ENCODE results near the gene TMEM178B.
"Not testable (repeated sequence)": the region's sequence is repeated elsewhere in the genome, so short reads cannot be mapped to it uniquely, and the experiment has no call there.

Gene TMEM178B

GRCh38 chr7:141073641-141074161, at the start of gene TMEM178B:
TMEM178B (plus strand) TSS chr7:141074064.
- DNase-seq (ENCODE audit: low spot score), result no peak

DNA sequence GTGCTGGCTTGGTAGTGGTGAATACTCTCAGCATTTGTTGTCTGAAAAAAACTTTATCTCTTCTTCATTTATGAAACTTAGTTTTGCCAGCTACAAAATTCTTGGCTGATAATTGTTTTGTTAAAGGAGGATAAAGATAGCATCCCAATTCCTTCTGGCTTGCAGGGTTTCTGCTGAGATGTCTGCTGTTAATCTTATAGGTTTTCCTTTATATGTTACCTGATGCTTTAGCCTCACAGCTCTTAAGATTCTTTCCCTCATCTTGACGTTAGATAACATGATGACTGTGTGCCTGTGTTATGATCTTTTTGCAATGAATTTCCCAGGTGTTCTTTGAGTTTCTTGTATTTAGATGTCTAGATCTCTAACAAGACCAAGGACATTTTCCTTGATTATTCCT, 49.2 kb upstream of the TMEM178B start:
- DNase-seq (ENCODE audit: low spot score), result no peak

GRCh38 chr7:141027043-141027442, 46.8 kb upstream of the TMEM178B start:
- DNase-seq (ENCODE audit: low spot score), result no peak

DNA sequence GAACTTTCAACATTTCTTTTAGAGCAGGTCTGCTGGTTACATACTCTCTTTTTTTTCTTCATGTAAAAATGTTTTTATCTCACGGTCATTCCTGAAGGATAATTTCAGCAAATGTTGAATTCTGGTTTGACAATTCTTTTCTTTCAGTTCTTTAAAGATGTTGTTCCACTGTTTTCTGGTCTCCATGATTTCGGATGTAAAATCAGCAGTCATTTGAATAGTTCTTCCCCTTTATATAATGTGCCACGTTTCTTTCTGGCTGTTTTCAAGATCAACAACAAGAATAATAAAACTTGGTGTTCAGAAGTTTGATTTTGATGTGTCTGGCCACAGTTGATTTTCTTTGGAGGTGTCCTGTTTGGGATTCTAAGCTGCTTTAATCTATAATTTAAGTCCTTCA, 45.1 kb upstream of the TMEM178B start:
- no peak for DNase-seq (ENCODE audit: low spot score)

GRCh38 chr7:141032539-141033323, 41.1 kb upstream of the TMEM178B start:
- DNase-seq (ENCODE audit: low spot score), result not testable (repeated sequence)

GRCh38 chr7:141038100-141038499, 35.8 kb upstream of the TMEM178B start:
- not testable (repeated sequence) for DNase-seq (ENCODE audit: low spot score)

DNA sequence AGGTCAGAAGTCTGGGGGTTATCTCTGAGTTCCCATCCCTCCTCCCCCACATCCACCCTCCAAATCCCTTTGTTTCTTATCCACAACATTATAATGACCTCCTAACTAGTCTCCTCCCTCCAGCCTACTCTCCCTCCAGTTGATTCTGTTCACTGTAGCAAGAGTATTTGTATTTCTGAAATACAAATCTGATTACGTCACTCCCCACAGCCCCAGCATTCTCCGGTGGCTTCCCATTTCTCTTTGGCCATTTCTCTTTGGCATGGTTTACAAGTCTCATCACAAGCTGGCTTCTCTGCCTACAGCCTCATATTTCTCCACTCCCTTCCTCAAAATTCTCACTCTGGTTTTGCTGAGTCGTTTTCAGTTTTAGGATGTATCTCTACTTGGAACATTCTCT, 34.5 kb upstream of the TMEM178B start:
- no peak for DNase-seq (ENCODE audit: low spot score)

DNA sequence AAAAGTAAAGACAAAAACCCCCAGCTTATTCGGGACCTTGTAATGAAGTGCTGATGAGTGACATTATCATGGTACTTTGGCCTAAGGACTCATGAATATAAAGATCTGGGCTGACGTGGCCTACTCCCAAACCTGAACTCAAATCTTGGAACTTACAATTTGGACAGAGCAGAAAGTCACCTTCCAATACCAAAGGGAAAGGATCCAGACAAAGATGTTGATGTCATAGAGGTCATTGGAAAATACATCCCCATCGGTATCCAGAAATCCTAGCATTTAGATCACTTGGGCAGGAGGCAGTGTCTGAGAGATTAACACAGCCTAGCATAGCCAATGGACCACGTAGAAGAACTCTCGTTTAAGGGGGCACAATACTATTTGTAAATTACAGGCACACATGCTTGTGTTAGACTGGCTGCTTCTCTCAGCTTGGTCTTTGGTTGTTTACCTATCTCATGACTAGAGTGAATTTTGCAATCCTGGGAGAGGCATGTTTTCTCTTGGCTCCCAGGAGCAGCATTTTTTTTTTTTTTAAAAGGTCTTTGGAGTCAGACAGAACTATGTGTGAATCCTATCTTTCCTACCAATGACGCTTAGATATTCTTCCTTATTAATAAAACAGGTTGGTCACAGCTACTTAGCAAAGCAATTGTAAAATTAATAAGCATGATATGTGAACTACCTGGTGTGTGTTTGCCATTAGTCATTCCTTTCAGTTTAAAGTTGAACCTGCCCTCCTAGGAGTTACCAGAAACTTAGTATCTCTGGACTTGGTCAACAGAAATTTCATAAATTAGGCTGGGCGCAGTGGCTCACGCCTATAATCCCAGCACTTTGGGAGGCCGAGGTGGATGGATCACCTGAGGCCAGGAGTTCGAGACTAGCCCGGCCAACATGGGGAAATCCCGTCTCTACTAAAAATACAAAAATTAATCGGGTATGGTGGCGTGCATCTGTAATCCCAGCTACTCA, 31.4 kb upstream of the TMEM178B start:
- DNase-seq (ENCODE audit: low spot score), result no peak

DNA sequence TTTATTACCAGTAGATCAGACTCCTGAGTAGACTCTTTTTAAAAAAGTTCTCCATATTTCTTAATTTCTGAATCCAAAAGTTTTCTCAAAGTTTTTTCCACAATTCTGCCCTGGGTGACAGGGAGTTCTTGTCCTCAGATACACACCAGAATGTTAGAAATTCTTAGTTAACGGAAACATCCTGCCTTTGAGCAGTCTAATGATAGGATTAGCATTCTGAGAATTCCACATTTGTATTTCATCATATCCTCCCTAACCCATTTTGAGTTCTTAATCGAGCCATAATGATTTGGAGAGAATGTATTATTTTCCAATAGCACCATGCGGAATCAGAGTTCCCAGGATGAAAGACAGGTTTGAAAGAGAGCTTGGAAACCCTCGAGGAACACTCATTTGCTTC, 30.2 kb upstream of the TMEM178B start:
- no peak for DNase-seq (ENCODE audit: low spot score)

GRCh38 chr7:141045126-141045841, 28.6 kb upstream of the TMEM178B start:
- no peak for DNase-seq (ENCODE audit: low spot score)

GRCh38 chr7:141045842-141046620, 27.8 kb upstream of the TMEM178B start:
- DNase-seq (ENCODE audit: low spot score), result no peak

GRCh38 chr7:141053626-141054025, 20.2 kb upstream of the TMEM178B start:
- DNase-seq (ENCODE audit: low spot score), result no peak

- DNase-seq (ENCODE audit: low spot score), result no peak
These were observed 18.7 kb upstream of the TMEM178B start for GRCh38 chr7:141055146-141055545.

DNA sequence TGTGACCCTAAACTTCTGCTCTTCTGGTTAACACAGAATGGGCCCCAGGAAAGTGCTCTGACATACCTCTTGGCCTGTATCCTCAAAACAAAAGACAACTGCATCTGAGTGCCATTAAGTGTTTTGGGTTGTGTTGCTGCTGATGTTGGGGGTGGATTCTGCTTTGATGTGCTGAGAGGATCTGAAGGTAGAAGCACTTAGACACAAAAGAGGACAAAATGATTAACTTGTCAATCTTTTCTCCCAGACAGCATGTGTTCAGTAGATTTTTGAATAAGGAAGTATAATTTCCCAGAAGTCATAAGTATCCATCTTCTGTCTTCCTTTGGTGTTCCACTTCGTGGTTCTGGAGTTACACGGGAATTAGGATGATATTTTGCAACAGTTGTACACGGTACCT, 16.1 kb upstream of the TMEM178B start:
- DNase-seq (ENCODE audit: low spot score), result no peak

GRCh38 chr7:141067856-141068255, 6.0 kb upstream of the TMEM178B start:
- DNase-seq (ENCODE audit: low spot score), result not testable (repeated sequence)

DNA sequence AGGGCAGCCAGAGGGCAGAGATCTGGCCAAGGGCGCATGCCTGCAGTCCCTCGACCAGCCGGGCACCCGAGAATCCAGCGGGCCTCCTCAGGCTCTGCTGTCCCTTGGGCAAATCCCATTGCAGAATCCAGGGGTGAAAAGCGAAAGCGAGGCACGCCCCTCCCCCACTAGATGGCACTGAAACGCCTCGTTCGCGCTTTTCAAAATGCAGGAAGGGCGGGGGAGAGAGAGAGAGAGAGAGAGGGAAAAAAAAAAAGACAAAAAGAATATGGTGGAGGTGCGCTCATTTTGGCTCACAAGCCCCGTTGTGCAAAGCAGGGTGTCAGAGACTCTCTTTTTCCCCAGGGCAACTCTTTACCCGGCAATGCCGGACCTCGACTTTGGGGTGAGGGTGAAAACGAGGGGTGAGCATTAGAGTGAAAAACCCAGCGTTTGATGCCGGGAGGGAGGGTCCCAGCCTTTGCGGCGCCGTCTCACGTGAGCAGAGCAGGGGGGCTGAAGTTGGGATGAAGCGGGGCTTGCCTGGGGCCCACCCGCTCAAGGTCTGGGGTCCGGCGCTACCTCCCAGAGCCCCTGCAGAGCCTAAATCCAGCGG, 2.5 kb upstream of the TMEM178B start:
- DNase-seq (ENCODE audit: low spot score), result peak; percentile 82

DNA sequence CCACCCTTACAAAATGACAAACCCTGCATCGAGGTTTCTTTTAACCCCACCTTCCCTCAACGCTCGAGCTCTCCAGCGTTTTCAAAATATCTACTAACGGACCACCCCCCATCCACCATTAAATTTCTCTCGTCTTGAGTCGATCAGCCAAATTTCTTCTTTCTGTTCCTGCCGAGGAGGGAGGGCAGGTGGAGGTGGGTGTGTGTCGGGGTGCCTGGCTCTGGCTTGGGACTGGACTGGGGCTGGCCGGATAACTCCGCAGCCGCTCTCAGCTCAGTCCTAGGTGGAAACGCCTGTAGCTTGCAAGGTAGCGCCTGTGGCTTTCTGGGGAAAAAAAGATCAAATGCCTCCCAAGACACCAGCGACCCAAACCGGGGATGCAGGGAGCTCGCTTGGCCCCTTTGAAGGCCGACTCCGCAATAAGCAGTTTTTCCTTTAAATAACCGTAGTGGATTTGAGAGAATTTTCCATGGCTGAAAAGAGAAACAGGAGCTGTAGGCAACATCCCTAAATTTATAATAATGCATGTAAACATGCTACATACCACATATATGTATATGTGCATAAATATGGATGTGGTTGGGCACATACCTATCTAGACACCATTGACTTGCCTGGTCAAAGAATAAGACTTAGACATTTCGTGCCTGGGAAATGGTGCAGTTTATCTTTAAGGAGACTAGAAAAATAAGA, 1.9 kb upstream of the TMEM178B start:
- peak; percentile 20 for DNase-seq (ENCODE audit: low spot score)

- peak; percentile 91 for DNase-seq (ENCODE audit: low spot score)
These were observed 1.2 kb upstream of the TMEM178B start for GRCh38 chr7:141072548-141073172.

DNA sequence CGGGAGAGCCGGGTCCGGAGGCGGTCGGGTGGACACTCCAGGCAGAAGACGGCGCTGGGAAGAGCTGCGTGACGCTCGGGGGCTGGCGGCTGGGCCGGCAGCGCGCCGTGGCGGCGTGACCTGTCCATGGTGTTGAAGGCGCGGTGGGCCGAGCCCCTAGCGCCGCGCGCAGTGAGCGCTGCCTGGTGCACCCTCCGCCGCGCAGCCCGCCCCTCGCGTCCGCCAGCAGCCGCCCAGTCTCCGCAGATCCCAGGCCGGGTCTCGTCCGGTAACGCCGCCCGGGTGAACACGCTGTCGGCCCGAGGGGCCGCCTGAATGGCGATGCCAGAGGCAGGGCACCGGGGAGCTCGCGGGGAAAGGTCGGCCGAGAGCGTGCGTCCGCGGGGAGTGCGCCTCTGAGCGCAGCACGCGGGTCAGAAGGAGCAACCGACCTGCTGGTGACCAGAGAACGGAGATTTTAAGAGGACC, 657 bp upstream of the TMEM178B start:
- peak; percentile 29 for DNase-seq (ENCODE audit: low spot score)
